Subcutaneous adipose tissue (tissue), 4 donors: ENCODE data around the gene FHAD1. TPM values are rescaled to one million over a fixed set of nuclear protein-coding genes. Genes with fewer than 3 reads are reported as not detected.

Experiments used
- CTCF ChIP-seq: fragments of 450-650 bp; IDR thresholded peaks from one replicate; pipeline ENCODE4 v1.5.1; 2016; ENCODE audit warnings: low read depth, mild to moderate bottlenecking, control low read depth, antibody characterized with exemption, moderate library complexity
- total RNA-seq, 4 donors: library from RNA; depleted of rRNA; stranded (reverse); fragments of >200 nt; gene quantifications; one replicate each; pipeline ENCODE4 v1.1.0, GENCODE V29; 2016

FHAD1 gene
- total RNA-seq, 4 donors from 2014 or later: 1.1 to 1.7 TPM; not detected in 2

DNA sequence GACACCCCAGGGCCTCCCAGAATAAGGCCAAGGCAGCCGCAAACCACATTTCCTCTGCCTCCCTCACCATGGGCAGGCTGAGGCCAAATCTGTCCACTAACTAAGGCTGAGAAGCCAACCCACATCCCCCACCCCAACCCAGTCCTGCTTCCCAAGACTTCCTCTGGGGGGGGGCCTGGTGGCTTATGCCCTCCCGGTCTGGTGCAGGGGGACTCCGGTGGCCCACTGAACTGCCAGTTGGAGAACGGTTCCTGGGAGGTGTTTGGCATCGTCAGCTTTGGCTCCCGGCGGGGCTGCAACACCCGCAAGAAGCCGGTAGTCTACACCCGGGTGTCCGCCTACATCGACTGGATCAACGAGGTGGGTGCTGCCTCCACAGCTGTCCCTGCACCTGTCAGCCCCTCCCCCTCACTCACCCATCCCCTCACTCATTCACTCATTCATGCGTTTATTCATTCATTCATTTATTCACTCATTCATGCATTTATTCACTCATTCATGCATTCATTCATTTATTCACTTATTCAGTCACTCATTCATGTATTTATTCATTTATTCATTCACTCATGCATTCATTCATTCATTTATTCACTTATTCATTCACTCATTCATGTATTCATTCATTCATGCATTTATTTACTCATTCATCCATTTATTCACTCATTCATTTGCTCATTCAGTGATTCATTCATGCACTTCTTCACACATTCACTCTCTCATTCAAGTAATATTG is 198.5 kb downstream of the FHAD1 start:
- TF ChIP-seq CTCF: no peak

DNA sequence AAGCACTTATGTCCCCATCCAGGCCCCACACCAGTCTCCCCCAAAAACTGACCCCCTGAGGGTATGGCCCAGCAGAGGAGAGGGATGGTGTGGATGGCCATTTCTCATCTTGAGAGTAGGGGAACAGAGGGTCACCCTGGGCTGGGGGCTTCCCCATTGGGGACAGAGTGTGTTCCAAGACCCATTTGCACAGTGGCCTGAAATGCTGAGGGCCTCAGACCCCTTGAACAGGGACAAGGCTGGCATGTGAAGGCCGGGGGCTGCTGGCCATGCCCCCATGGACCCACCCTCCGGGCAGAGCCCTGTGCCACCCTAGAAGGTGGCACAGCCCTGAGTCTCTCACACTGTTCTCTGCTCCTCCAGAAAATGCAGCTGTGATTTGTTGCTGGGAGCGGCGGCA is 199.2 kb downstream of the FHAD1 start:
- no peak for TF ChIP-seq CTCF

Other genes with a start within 250 kb of the FHAD1 start
- gene TMEM51, start 93.5 kb upstream of the FHAD1 start, total RNA-seq: 1 to 10 TPM in 2 of 4 donors, under 1 TPM in 2; 0.94 to 8.5 (median 1.1) TPM
- 10 to 100 TPM; 16.6 to 47.4 (median 30.5) TPM for gene EFHD2, start 162.7 kb downstream of the FHAD1 start, total RNA-seq
- under 1 TPM in 1 of 4 donors, not detected in 3; 0.38 TPM for gene CTRC, start 191.2 kb downstream of the FHAD1 start, total RNA-seq
- gene CELA2A, start 209.5 kb downstream of the FHAD1 start, total RNA-seq: not detected
- gene CELA2B, start 228.9 kb downstream of the FHAD1 start, total RNA-seq: not detected